Upper lobe of left lung (tissue), 6 donors: ENCODE measurements around the gene PDRG1. TPM values are rescaled to one million over a fixed set of nuclear protein-coding genes. Genes with fewer than 3 reads are reported as not detected.

Experiments used
- ATAC-seq, 2 donors: fragments of 200-7000 bp; cut with Tn5 transposase; one replicate each; pipeline ENCODE4 v1.9.1; 2022; ENCODE audit warnings: mild to moderate bottlenecking in 2 of 2, moderate library complexity in 2 of 2; ENCODE audit not compliant: low FRiP score in 2 of 2
- DNase-seq, 2 donors: peaks; one replicate each; pipeline ENCODE4 v3.0.0-alpha.2; 2019 to 2020
- H3K27ac ChIP-seq, 4 donors: fragments of 200-600 bp; sonication (generic); one replicate each; pipeline ENCODE4 v1.5.1; 2016 to 2019
- H3K27me3 ChIP-seq, 4 donors: fragments of 200-600 bp; sonication (generic); one replicate each; pipeline ENCODE4 v1.5.1; 2017 to 2019
- H3K36me3 ChIP-seq, 4 donors: fragments of 200-600 bp; sonication (generic); one replicate each; pipeline ENCODE4 v1.5.1; 2016 to 2019
- H3K4me1 ChIP-seq, 4 donors: fragments of 200-600 bp; sonication (generic); one replicate each; pipeline ENCODE4 v1.5.1; 2018 to 2019
- H3K4me3 ChIP-seq, 4 donors: fragments of 200-600 bp; sonication (generic); one replicate each; pipeline ENCODE4 v1.5.1; 2017 to 2019; ENCODE audit warnings: mild to moderate bottlenecking in 2 of 4, moderate library complexity in 1 of 4
- H3K9me3 ChIP-seq, 4 donors: fragments of 200-600 bp; sonication (generic); one replicate each; pipeline ENCODE4 v1.5.1; 2018 to 2019
- CTCF ChIP-seq, 6 experiments: fragments of 450-650 bp in 4 of 6; fragments of 200-600 bp in 2 of 6; sonication (generic) in 2 of 6; IDR thresholded peaks; one replicate each; pipeline ENCODE4 v1.5.1; 2016 to 2019; ENCODE audit warnings: antibody characterized with exemption in 6 of 6
- EP300 ChIP-seq, 4 donors: sonication (generic); formaldehyde crosslinking; IDR thresholded peaks; one replicate each; pipeline ENCODE4 v1.5.1; 2017; ENCODE audit warnings: antibody characterized with exemption in 4 of 4, control low read depth in 2 of 4
- POLR2A ChIP-seq, 4 donors: fragments of 450-650 bp; IDR thresholded peaks; one replicate each; pipeline ENCODE4 v1.5.1; 2016 to 2017; ENCODE audit warnings: antibody characterized with exemption in 4 of 4, mild to moderate bottlenecking in 2 of 4
- POLR2AphosphoS5 ChIP-seq, 2 donors: sonication (generic); formaldehyde crosslinking; IDR thresholded peaks; one replicate each; pipeline ENCODE4 v1.5.1; 2017; ENCODE audit warnings: antibody characterized with exemption in 2 of 2
- WGBS, 2 donors: methylation state at CpG; one replicate each; pipeline ENCODE4 v1.1.5; 2017 to 2018; 5-methylcytosine and 5-hydroxymethylcytosine counted together
- total RNA-seq, 6 donors: library from RNA; depleted of rRNA in 4 of 6; stranded (reverse); fragments of >200 nt in 4 of 6; gene quantifications; one replicate each; pipeline versions ENCODE4 v1.1.0 to v1.2.1, GENCODE V29; 2016 to 2021
- donor health status: DM: no; HTN: no; CAD: no; lungs with moderate emphysema.
- donor health status: DM: no; HTN: yes; CAD: no; lungs with severe emphysema.

PDRG1 gene
- total RNA-seq, 6 donors from 2014 or later = 3.0 to 11.8 (median 7.9) TPM

- WGBS, 2 donors = 34 to 40% methylated on average over 6 of the region's 6 CpGs
- Histone ChIP-seq H3K27me3 (no peaks in the 10 kb centered on the region), H3K36me3 (no peaks in the 10 kb centered on the region), H3K4me1 (no peaks in the 10 kb centered on the region), H3K4me3 (no peak overlapping the region), H3K9me3 (no peaks in the 10 kb centered on the region), H3K27ac (no peak overlapping the region)
- ATAC-seq = peak in 1 of 2 donors; percentile 21
- TF ChIP-seq EP300 (IDR thresholded peaks at IDR 0.05) = no peak
- no peak for DNase-seq
Measured at GRCh38 chr20:31984981-31985471, 33.2 kb upstream of the PDRG1 start.

- H3K4me1 ChIP-seq = no peaks in the 10 kb centered on the region
- ATAC-seq = no peak
Measured at GRCh38 chr20:31981784-31982183, 29.9 kb upstream of the PDRG1 start.

GRCh38 chr20:31979713-31980426, 28.0 kb upstream of the PDRG1 start:
- H3K4me3 ChIP-seq = no peak overlapping the region
- H3K27ac ChIP-seq = no peak overlapping the region
- DNase-seq (no peak), ATAC-seq (no peak)
- H3K36me3 ChIP-seq = no peaks in the 10 kb centered on the region
- H3K4me1 ChIP-seq = no peaks in the 10 kb centered on the region
- 62% methylated on average over 6 of the region's 6 CpGs for WGBS, 2 donors
- no peaks in the 10 kb centered on the region for H3K9me3 ChIP-seq
- no peak for TF ChIP-seq CTCF (IDR thresholded peaks at IDR 0.05)
- no peak for TF ChIP-seq POLR2AphosphoS5 (IDR thresholded peaks at IDR 0.05)
- no peak for TF ChIP-seq EP300 (IDR thresholded peaks at IDR 0.05)
- TF ChIP-seq POLR2A (IDR thresholded peaks at IDR 0.05) = no peak
- no peaks in the 10 kb centered on the region for H3K27me3 ChIP-seq

More at GRCh38 chr20:31981784-31982183, 29.9 kb upstream of the PDRG1 start:
- Histone ChIP-seq H3K27me3 (no peaks in the 10 kb centered on the region), H3K36me3 (no peaks in the 10 kb centered on the region), H3K27ac (no peak overlapping the region), H3K4me3 (no peak overlapping the region), H3K9me3 (no peaks in the 10 kb centered on the region)
- TF ChIP-seq CTCF (IDR thresholded peaks at IDR 0.05) (no peak), POLR2A (IDR thresholded peaks at IDR 0.05) (no peak), EP300 (IDR thresholded peaks at IDR 0.05) (no peak), POLR2AphosphoS5 (IDR thresholded peaks at IDR 0.05) (no peak)
- no peak for DNase-seq
- WGBS, 2 donors = 69 to 83% methylated on average over 2 of the region's 2 CpGs

- Histone ChIP-seq H3K27ac (no peak overlapping the region), H3K4me1 (no peaks in the 10 kb centered on the region), H3K4me3 (no peak overlapping the region), H3K9me3 (no peaks in the 10 kb centered on the region), H3K36me3 (no peaks in the 10 kb centered on the region), H3K27me3 (no peaks in the 10 kb centered on the region)
- DNase-seq = no peak
- no peak for TF ChIP-seq POLR2AphosphoS5 (IDR thresholded peaks at IDR 0.05)
- 82 to 86% methylated on average over 4 of the region's 4 CpGs for WGBS, 2 donors
- no peak for ATAC-seq
Measured at GRCh38 chr20:31977080-31977479, 25.2 kb upstream of the PDRG1 start.

GRCh38 chr20:31975874-31976273, 24.0 kb upstream of the PDRG1 start:
- Histone ChIP-seq H3K9me3 (no peaks in the 10 kb centered on the region), H3K27me3 (no peaks in the 10 kb centered on the region), H3K4me3 (no peak overlapping the region), H3K27ac (no peak overlapping the region), H3K36me3 (no peaks in the 10 kb centered on the region), H3K4me1 (no peaks in the 10 kb centered on the region)
- 78 to 87% methylated on average over 2 of the region's 2 CpGs for WGBS, 2 donors
- TF ChIP-seq POLR2A (IDR thresholded peaks at IDR 0.05) (no peak), POLR2AphosphoS5 (IDR thresholded peaks at IDR 0.05) (no peak), CTCF (IDR thresholded peaks at IDR 0.05) (no peak), EP300 (IDR thresholded peaks at IDR 0.05) (no peak)
- DNase-seq (no peak), ATAC-seq (no peak)

- no peak for ATAC-seq
- DNase-seq = peak in 1 of 2 donors; percentile 47
- TF ChIP-seq CTCF (IDR thresholded peaks at IDR 0.05) = no peak
- TF ChIP-seq EP300 (IDR thresholded peaks at IDR 0.05) = no peak
- TF ChIP-seq POLR2A (IDR thresholded peaks at IDR 0.05) = no peak
- TF ChIP-seq POLR2AphosphoS5 (IDR thresholded peaks at IDR 0.05) = no peak
- Histone ChIP-seq H3K4me3 (no peak overlapping the region), H3K36me3 (no peaks in the 10 kb centered on the region), H3K27ac (no peak overlapping the region), H3K4me1 (no peaks in the 10 kb centered on the region), H3K9me3 (no peaks in the 10 kb centered on the region), H3K27me3 (no peaks in the 10 kb centered on the region)
- WGBS, 2 donors = 53 to 56% methylated on average over 9 to 10 of the region's 10 CpGs
Measured at GRCh38 chr20:31974951-31975487, 23.2 kb upstream of the PDRG1 start.
